ENCODE measurements around the gene EDEM1. TPM values are rescaled to one million over a fixed set of nuclear protein-coding genes. Genes with fewer than 3 reads are reported as not detected.
"Not testable (repeated sequence)": the region's sequence is repeated elsewhere in the genome, so short reads cannot be mapped to it uniquely, and the experiment has no call there.

EDEM1 gene
- 16.7 and 22.4 TPM in 2 replicates for total RNA-seq (2014; rRNA removed; shearing (Covaris generic))
- polyA plus RNA-seq (2014; cell fraction: nucleus; rRNA removed), result 14.8 and 17.4 TPM in 2 replicates

- peak; percentile 89 for DNase-seq (ENCODE audit: extremely low read depth, low read depth)
Measured at GRCh38 chr3:5187156-5187919, at the start of gene EDEM1. EDEM1 (plus strand) TSS chr3:5187707; CDS start chr3:5187806, 99 bp downstream.

GRCh38 chr3:5138214-5138981, 49.1 kb upstream of the EDEM1 start:
- DNase-seq (ENCODE audit: extremely low read depth, low read depth), result no peak

- DNase-seq (ENCODE audit: extremely low read depth, low read depth), result no peak
Measured at GRCh38 chr3:5140230-5140621, 47.3 kb upstream of the EDEM1 start.

- DNase-seq (ENCODE audit: extremely low read depth, low read depth), result no peak
Measured at GRCh38 chr3:5140839-5141238, 46.7 kb upstream of the EDEM1 start.

GRCh38 chr3:5141760-5142159, 45.7 kb upstream of the EDEM1 start:
- no peak for DNase-seq (ENCODE audit: extremely low read depth, low read depth)

- no peak for DNase-seq (ENCODE audit: extremely low read depth, low read depth)
Measured at GRCh38 chr3:5143464-5143863, 44.0 kb upstream of the EDEM1 start.

GRCh38 chr3:5144316-5144994, 43.1 kb upstream of the EDEM1 start:
- no peak for DNase-seq (ENCODE audit: extremely low read depth, low read depth)

GRCh38 chr3:5145120-5145519, 42.4 kb upstream of the EDEM1 start:
- no peak for DNase-seq (ENCODE audit: extremely low read depth, low read depth)

GRCh38 chr3:5147152-5147551, 40.4 kb upstream of the EDEM1 start:
- DNase-seq (ENCODE audit: extremely low read depth, low read depth), result not testable (repeated sequence)

GRCh38 chr3:5149306-5149880, 38.1 kb upstream of the EDEM1 start:
- no peak for DNase-seq (ENCODE audit: extremely low read depth, low read depth)

- DNase-seq (ENCODE audit: extremely low read depth, low read depth), result no peak
Measured at GRCh38 chr3:5151586-5151985, 35.9 kb upstream of the EDEM1 start.

- no peak for DNase-seq (ENCODE audit: extremely low read depth, low read depth)
Measured at GRCh38 chr3:5153074-5153473, 34.4 kb upstream of the EDEM1 start.

GRCh38 chr3:5155241-5155640, 32.3 kb upstream of the EDEM1 start:
- DNase-seq (ENCODE audit: extremely low read depth, low read depth), result no peak

GRCh38 chr3:5160321-5160720, 27.2 kb upstream of the EDEM1 start:
- DNase-seq (ENCODE audit: extremely low read depth, low read depth), result no peak

GRCh38 chr3:5160940-5161858, 26.3 kb upstream of the EDEM1 start:
- no peak for DNase-seq (ENCODE audit: extremely low read depth, low read depth)

GRCh38 chr3:5162102-5162501, 25.4 kb upstream of the EDEM1 start:
- DNase-seq (ENCODE audit: extremely low read depth, low read depth), result no peak

- DNase-seq (ENCODE audit: extremely low read depth, low read depth), result no peak
Measured at GRCh38 chr3:5165698-5166097, 21.8 kb upstream of the EDEM1 start.

- no peak for DNase-seq (ENCODE audit: extremely low read depth, low read depth)
Measured at GRCh38 chr3:5166846-5167245, 20.7 kb upstream of the EDEM1 start.

- no peak for DNase-seq (ENCODE audit: extremely low read depth, low read depth)
Measured at GRCh38 chr3:5168110-5168509, 19.4 kb upstream of the EDEM1 start.

- no peak for DNase-seq (ENCODE audit: extremely low read depth, low read depth)
Measured at GRCh38 chr3:5169807-5170206, 17.7 kb upstream of the EDEM1 start.

Measured in NCI-H460 (cell line).